ENCODE measurements around the gene SYT1.
A peak's percentile ranks its signal among the peaks of the same experiment; 100 is the strongest.

The SYT1 gene

DNA sequence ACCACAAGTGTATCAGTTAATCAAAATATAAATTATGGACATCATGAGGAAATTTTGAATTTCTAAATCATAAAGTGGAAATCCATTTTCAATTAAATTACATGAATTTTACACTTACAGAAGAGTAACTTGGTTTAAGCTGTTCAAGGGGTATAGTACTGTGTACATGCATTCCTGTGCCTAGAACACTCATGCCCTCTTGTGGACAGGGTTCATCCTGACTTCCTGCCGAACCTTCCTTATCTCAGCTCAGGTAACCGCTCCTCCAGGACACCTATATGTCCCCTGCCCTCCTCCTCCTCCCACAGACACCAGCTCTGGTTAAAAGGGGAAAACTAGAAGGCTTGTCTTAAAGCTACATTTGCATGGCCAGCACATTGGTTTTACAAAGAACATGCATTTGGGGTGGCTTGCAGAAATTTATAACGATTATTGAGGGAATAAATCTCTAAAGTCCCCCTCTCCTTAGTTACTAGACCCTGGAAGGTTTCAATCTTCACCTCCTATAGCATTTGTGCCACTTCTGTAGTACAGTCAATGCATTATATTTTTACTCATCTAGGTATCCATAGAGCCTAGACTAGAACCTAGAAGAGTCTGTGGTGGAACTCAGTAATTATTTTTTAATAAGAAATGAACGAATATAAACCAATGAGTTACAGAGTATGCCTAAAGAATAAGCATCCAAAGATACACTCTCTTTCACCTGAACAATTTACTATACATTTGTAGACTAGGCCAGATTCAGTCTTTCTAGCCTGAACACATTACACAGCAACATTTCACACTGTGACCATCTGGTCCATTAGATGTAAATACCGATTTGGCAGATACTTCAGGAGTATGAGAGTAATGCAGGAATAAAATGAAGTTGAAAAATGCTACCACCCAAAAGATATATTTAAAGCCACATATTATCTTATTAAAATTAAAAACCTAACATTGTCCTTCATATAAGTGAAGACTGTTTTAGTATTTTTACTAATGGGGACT, 480.6 kb downstream of the SYT1 start:
- peak; percentile 49 for DNase-seq (ENCODE audit: low read depth)
- TF ChIP-seq, protein P1, sequence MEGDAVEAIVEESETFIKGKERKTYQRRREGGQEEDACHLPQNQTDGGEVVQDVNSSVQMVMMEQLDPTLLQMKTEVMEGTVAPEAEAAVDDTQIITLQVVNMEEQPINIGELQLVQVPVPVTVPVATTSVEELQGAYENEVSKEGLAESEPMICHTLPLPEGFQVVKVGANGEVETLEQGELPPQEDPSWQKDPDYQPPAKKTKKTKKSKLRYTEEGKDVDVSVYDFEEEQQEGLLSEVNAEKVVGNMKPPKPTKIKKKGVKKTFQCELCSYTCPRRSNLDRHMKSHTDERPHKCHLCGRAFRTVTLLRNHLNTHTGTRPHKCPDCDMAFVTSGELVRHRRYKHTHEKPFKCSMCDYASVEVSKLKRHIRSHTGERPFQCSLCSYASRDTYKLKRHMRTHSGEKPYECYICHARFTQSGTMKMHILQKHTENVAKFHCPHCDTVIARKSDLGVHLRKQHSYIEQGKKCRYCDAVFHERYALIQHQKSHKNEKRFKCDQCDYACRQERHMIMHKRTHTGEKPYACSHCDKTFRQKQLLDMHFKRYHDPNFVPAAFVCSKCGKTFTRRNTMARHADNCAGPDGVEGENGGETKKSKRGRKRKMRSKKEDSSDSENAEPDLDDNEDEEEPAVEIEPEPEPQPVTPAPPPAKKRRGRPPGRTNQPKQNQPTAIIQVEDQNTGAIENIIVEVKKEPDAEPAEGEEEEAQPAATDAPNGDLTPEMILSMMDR (IDR thresholded peaks at IDR 0.05; ENCODE audit: low read depth, low read length) = peak; percentile 69
- TF ChIP-seq, protein P2, sequence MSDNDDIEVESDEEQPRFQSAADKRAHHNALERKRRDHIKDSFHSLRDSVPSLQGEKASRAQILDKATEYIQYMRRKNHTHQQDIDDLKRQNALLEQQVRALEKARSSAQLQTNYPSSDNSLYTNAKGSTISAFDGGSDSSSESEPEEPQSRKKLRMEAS (IDR thresholded peaks at IDR 0.05; ENCODE audit: low read depth, low read length) = no peak

DNA sequence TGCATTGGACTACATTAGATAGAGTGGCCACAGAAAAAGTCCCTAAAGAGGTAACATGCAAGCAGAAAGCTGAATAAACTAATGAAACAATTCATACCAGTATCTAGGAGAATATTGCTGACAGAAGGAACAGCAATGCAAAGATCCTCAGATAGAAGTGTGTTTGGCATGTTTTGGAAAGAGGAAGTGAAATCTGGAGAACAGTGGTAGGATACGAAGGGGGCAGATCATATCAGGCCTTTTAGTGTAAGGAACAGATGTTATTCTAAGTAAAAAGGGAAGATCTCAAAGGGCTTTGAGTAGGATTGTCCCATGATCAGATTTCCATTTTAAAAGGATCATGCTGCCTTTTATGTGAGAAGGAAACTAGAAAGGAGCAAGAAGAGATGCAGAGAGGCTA, 483.3 kb downstream of the SYT1 start:
- peak; percentile 29 for DNase-seq (ENCODE audit: low read depth)
- no peak overlapping the region for H3K4me3 ChIP-seq (ENCODE audit: low read depth, low read length)
- TF ChIP-seq, protein P1 (IDR thresholded peaks at IDR 0.05; ENCODE audit: low read depth, low read length) = no peak
- TF ChIP-seq, protein P2 (IDR thresholded peaks at IDR 0.05; ENCODE audit: low read depth, low read length) = no peak
- TF ChIP-seq POLR2A (IDR thresholded peaks at IDR 0.05; ENCODE audit: extremely low read depth, insufficient read length) = no peak
- TF ChIP-seq MYC (IDR thresholded peaks at IDR 0.05; ENCODE audit: low read depth, low read length) = no peak

More for the DNA sequence above, 480.6 kb downstream of the SYT1 start:
- H3K4me3 ChIP-seq (ENCODE audit: low read depth, low read length) = no peak overlapping the region

DNA sequence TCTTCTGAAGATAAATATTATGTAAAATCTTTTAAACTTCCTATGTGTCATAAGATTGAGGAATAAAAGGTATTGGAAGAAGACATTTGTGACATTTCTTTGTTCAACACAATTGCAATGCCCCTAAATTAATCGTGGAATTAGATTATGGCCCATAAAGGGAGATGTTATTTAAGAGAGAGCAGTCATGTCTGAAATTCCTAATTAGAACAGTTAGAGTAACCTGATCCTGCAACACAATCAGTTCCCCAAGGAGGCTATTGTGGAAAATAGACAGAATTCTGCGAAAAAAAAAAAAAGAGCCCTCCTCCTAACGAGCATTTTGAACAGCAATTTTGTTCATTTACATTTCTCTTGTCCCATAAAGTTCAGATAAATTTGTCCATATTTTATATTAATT, 486.7 kb downstream of the SYT1 start:
- H3K4me3 ChIP-seq (ENCODE audit: low read depth, low read length) = no peak overlapping the region
- no peak for DNase-seq (ENCODE audit: low read depth)
- TF ChIP-seq, protein P2 (IDR thresholded peaks at IDR 0.05; ENCODE audit: low read depth, low read length) = no peak
- TF ChIP-seq POLR2A (IDR thresholded peaks at IDR 0.05; ENCODE audit: extremely low read depth, insufficient read length) (no peak), MYC (IDR thresholded peaks at IDR 0.05; ENCODE audit: low read depth, low read length) (no peak)
- TF ChIP-seq, protein P1 (IDR thresholded peaks at IDR 0.05; ENCODE audit: low read depth, low read length) = no peak

DNA sequence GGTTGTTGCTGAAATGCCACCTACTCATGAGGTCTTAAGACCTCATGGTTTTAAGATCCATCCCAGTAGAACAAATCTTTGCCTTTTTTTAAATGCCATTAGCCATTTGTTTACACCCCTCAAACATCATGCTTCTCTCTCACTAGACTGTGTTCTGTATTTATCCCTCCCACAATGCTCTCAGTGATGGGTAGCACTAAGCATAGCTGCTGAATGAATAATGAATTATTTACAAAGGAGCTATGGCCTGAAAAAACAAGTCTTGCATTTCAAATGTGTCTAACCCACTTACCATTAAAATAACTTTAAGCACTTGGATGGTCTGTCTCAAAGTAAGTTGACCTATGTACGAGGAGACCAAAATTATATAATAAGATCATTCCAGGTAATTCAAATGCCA, 491.6 kb downstream of the SYT1 start:
- H3K4me3 ChIP-seq (ENCODE audit: low read depth, low read length) = no peak overlapping the region
- TF ChIP-seq, protein P2 (IDR thresholded peaks at IDR 0.05; ENCODE audit: low read depth, low read length) = no peak
- TF ChIP-seq MYC (IDR thresholded peaks at IDR 0.05; ENCODE audit: low read depth, low read length) (no peak), POLR2A (IDR thresholded peaks at IDR 0.05; ENCODE audit: extremely low read depth, insufficient read length) (no peak)
- TF ChIP-seq, protein P1 (IDR thresholded peaks at IDR 0.05; ENCODE audit: low read depth, low read length) = no peak
- DNase-seq (ENCODE audit: low read depth) = no peak

DNA sequence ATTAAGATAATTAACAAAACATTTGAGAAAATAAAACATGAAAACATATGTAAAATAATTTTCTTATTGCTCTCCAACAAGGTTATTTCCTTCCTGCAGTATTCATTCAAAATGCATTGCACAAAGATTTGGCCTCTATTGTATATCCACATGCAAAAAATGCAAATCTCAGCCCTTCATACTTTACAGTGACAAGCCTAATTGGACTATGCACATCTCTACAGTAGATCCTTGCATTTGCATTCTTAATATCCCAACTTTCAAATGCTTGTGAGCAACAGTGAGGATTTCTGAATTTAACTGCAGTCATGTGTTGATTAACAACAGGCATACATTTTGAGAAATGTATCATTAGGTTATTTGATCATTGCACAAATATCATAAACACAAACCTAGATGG, 492.5 kb downstream of the SYT1 start:
- H3K4me3 ChIP-seq (ENCODE audit: low read depth, low read length) = no peak overlapping the region
- DNase-seq (ENCODE audit: low read depth) = no peak
- no peak for TF ChIP-seq MYC (IDR thresholded peaks at IDR 0.05; ENCODE audit: low read depth, low read length)
- TF ChIP-seq, protein P1 (IDR thresholded peaks at IDR 0.05; ENCODE audit: low read depth, low read length) = no peak
- TF ChIP-seq, protein P2 (IDR thresholded peaks at IDR 0.05; ENCODE audit: low read depth, low read length) = no peak
- no peak for TF ChIP-seq POLR2A (IDR thresholded peaks at IDR 0.05; ENCODE audit: extremely low read depth, insufficient read length)
